GM19324 (cell line): ENCODE measurements around the gene ANKRD60.
A peak's percentile ranks its signal among the peaks of the same experiment; 100 is the strongest.

Experiments
- ATAC-seq: cut with Tn5 transposase; IDR thresholded peaks from one replicate; pipeline ENCODE4 v1.9.1; 2021; ENCODE audit warnings: mild to moderate bottlenecking, moderate library complexity; ENCODE audit not compliant: unreplicated experiment, low FRiP score

The ANKRD60 gene

GRCh38 chr20:58245181-58245891, 16.9 kb upstream of the ANKRD60 start:
- ATAC-seq = no peak

GRCh38 chr20:58244517-58245030, 16.1 kb upstream of the ANKRD60 start:
- ATAC-seq = no peak

GRCh38 chr20:58243653-58244410, 15.4 kb upstream of the ANKRD60 start:
- no peak for ATAC-seq

- no peak for ATAC-seq
Observed at GRCh38 chr20:58242824-58243223, 14.4 kb upstream of the ANKRD60 start.

GRCh38 chr20:58241766-58242465, 13.5 kb upstream of the ANKRD60 start:
- no peak for ATAC-seq

GRCh38 chr20:58240471-58240870, 12.0 kb upstream of the ANKRD60 start:
- ATAC-seq = no peak

- ATAC-seq = no peak
Observed at GRCh38 chr20:58239216-58239615, 10.8 kb upstream of the ANKRD60 start.

GRCh38 chr20:58238490-58238889, 10.0 kb upstream of the ANKRD60 start:
- no peak for ATAC-seq

- ATAC-seq = no peak
Observed at GRCh38 chr20:58237318-58238132, 9.1 kb upstream of the ANKRD60 start.

GRCh38 chr20:58236612-58237317, 8.3 kb upstream of the ANKRD60 start:
- peak; percentile 81 for ATAC-seq

GRCh38 chr20:58235010-58235409, 6.6 kb upstream of the ANKRD60 start:
- ATAC-seq = no peak

GRCh38 chr20:58233881-58234528, 5.6 kb upstream of the ANKRD60 start:
- ATAC-seq = no peak

GRCh38 chr20:58233393-58233792, 4.9 kb upstream of the ANKRD60 start:
- no peak for ATAC-seq

GRCh38 chr20:58231683-58232082, 3.2 kb upstream of the ANKRD60 start:
- ATAC-seq = no peak

- no peak for ATAC-seq
Observed at GRCh38 chr20:58229198-58229798, 845 bp upstream of the ANKRD60 start.

GRCh38 chr20:58228103-58228483, 360 bp downstream of the ANKRD60 start:
- no peak for ATAC-seq

GRCh38 chr20:58227391-58228102, 906 bp downstream of the ANKRD60 start:
- no peak for ATAC-seq

GRCh38 chr20:58225452-58226200, 2.8 kb downstream of the ANKRD60 start:
- ATAC-seq = no peak
